ENCODE data around the gene GPRC5C.
A peak's percentile ranks its signal among the peaks of the same experiment; 100 is the strongest.

- TF ChIP-seq CTCF (IDR thresholded peaks at IDR 0.05) = no peak
- TF ChIP-seq POLR2A (IDR thresholded peaks at IDR 0.05) = peak; percentile 46
- TF ChIP-seq POLR2AphosphoS5 (IDR thresholded peaks at IDR 0.05) = no peak
Measured at GRCh38 chr17:74429604-74430384, 2.1 kb upstream of the GPRC5C start.
